NCI-H1930 (cell line): ENCODE data around the gene SH2D6.
"Not testable (repeated sequence)": the region's sequence is repeated elsewhere in the genome, so short reads cannot be mapped to it uniquely, and the experiment has no call there.

Source experiments
- DNase-seq, 2 experiments: peaks; one replicate each; lab custom pipeline; 2025; lab: John Stamatoyannopoulos, UW

The SH2D6 gene

GRCh38 chr2:85422072-85422457, 3.6 kb downstream of the SH2D6 start:
- DNase-seq: no peak

GRCh38 chr2:85423525-85423924, 5.0 kb downstream of the SH2D6 start:
- DNase-seq: no peak

- DNase-seq: no peak
These were observed 7.1 kb downstream of the SH2D6 start for GRCh38 chr2:85425588-85425987.

GRCh38 chr2:85427300-85427835, 8.9 kb downstream of the SH2D6 start:
- DNase-seq: no peak

- no peak for DNase-seq
These were observed 9.9 kb downstream of the SH2D6 start for GRCh38 chr2:85428343-85428881.

- no peak for DNase-seq
These were observed 10.9 kb downstream of the SH2D6 start for GRCh38 chr2:85429213-85429923.

GRCh38 chr2:85429924-85430289, 11.4 kb downstream of the SH2D6 start:
- no peak for DNase-seq

GRCh38 chr2:85430752-85431569, 12.4 kb downstream of the SH2D6 start:
- peak in 1 of 2 experiments; percentile 39 for DNase-seq

- no peak for DNase-seq
These were observed 13.2 kb downstream of the SH2D6 start for GRCh38 chr2:85431570-85432205.

- DNase-seq: no peak
These were observed 15.1 kb downstream of the SH2D6 start for GRCh38 chr2:85433511-85434089.

GRCh38 chr2:85434696-85435095, 16.2 kb downstream of the SH2D6 start:
- DNase-seq: no peak

- DNase-seq: no peak
These were observed 16.9 kb downstream of the SH2D6 start for GRCh38 chr2:85435220-85435958.

GRCh38 chr2:85435981-85436835, 17.7 kb downstream of the SH2D6 start:
- peak in 1 of 2 experiments; percentile 63 for DNase-seq

- DNase-seq: no peak
These were observed 18.4 kb downstream of the SH2D6 start for GRCh38 chr2:85436836-85437487.

GRCh38 chr2:85437488-85438200, 19.1 kb downstream of the SH2D6 start:
- peak; percentile 45 to 76 for DNase-seq

GRCh38 chr2:85438201-85439024, 19.9 kb downstream of the SH2D6 start:
- DNase-seq: no peak

- DNase-seq: no peak
These were observed 20.5 kb downstream of the SH2D6 start for GRCh38 chr2:85439025-85439472.

GRCh38 chr2:85439569-85439968, 21.1 kb downstream of the SH2D6 start:
- DNase-seq: not testable (repeated sequence)
